GM19468 (cell line): ENCODE results near the gene EFCAB13.
"Not testable (repeated sequence)": the region's sequence is repeated elsewhere in the genome, so short reads cannot be mapped to it uniquely, and the experiment has no call there.

Source experiments
- ATAC-seq: cut with Tn5 transposase; IDR thresholded peaks from one replicate; pipeline ENCODE4 v1.9.1; 2021; ENCODE audit warnings: mild to moderate bottlenecking, moderate library complexity, moderate number of reproducible peaks; ENCODE audit not compliant: unreplicated experiment; ENCODE audit errors: extremely low read depth

EFCAB13 gene

GRCh38 chr17:47413872-47414271, 90.1 kb downstream of the EFCAB13 start:
- no peak for ATAC-seq

DNA sequence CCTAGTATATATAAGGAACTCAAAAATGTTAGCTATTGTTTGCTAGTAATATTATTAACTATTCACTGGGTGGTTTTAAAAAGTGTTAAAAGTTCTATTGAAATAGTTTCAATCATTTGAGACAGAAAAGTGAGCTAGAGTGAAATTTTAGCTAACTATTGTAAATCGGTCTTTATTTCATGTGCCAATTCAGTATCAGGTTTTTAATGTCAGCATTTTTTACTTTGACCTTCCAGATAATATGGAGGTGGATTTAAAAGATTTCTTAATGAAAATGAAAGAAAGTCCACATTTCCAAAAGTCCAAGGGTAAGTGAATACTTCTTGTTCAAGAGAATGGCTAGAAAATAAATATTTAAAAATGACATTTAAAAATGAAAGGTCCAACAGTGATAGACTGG, 90.9 kb downstream of the EFCAB13 start:
- no peak for ATAC-seq

DNA sequence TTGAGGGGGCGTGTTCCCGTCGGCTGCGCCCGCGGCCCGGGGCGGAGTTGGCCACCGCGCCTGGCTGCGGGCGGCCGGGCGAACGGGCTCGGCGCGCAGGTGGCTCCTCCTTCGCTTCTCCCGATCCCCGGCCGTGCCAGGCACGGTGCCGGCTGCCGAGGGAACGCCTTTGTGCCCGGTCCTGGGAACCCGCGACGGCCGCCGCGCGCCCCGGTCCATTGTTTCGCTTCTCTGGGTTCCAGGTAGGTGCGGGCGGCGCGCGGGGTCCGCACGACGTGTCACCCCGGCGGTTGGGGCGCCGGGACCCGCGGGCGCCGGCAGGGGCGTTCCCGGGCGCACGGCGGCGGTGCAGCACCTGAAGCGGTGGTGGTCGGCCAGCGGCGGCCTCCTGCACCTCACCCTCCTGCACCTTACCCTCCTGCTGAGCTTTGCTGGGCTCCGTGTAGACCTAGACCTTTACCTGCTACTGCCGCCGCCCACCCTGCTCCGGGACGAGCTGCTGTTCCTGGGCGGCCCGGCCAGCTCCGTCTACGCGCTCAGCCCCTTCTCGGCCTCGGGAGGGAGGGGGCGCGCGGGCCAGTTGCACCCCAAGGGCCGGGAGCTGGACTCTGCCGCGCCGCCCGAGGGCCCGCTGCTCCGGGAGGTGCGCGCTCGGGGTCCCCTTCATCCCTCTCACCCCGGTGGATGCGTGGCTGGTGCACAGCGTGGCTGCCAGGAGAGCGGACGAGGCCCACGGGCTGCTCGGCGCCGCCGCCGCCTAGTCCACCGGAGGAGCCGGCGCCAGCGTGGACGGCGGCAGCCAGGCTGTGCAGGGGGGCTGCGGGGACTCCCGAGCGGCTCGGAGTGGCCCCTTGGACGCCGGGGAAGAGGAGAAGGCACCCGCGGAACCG, 99.9 kb downstream of the EFCAB13 start:
- no peak for ATAC-seq

- not testable (repeated sequence) for ATAC-seq
These were observed 101.5 kb downstream of the EFCAB13 start for GRCh38 chr17:47425233-47425632.

DNA sequence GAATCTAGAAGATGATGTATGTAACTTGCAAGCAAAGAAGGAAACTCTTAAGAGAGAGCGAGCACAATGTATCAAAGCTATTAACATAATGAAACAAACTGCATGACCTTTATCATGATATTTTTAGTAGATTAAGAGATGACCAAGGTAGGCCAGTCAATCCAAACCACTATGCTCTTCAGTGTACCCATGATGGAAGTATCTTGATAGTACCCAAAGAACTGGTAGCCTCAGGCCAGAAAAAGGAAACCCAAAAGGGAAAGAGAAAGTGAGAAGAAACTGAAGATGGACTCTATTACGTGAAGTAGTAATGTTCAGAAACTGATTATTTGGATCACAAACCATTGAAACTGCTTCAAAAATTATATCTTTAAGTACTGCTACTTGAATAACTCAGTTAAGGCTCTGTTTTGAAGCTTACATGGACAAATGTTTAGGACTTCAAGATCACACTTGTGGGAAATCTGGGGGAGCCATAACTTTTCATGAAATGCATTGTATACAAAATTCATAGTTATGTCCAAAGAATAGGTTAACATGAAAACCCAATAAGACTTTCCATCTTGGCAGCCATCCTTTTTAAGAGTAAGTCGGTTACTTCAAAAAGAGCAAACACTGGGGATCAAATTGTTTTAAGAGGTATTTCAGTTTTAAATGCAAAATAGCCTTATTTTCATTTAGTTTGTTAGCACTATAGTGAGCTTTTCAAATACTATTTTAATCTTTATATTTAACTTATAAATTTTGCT, 102.3 kb downstream of the EFCAB13 start:
- not testable (repeated sequence) for ATAC-seq

GRCh38 chr17:47427985-47428384, 104.2 kb downstream of the EFCAB13 start:
- ATAC-seq = no peak

DNA sequence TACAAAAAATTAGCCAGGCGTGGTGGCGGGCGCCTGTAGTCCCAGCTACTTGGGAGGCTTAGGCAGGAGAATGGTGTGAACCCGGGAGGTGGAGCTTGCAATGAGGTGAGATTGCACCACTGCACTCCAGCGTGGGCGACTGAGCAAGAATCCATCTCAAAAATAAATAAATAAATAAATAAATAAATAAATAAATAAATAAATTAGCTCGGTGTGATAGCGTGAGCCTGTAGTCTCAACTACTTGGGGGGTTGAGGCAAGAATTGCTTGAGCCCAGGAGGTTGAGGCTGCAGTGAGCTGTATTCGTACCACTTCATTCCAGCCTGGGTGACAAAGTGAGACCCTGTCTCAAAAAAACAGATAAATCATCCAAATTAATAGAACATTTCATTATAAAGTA, 108.5 kb downstream of the EFCAB13 start:
- not testable (repeated sequence) for ATAC-seq

GRCh38 chr17:47465165-47465564, 141.4 kb downstream of the EFCAB13 start:
- ATAC-seq = no peak

DNA sequence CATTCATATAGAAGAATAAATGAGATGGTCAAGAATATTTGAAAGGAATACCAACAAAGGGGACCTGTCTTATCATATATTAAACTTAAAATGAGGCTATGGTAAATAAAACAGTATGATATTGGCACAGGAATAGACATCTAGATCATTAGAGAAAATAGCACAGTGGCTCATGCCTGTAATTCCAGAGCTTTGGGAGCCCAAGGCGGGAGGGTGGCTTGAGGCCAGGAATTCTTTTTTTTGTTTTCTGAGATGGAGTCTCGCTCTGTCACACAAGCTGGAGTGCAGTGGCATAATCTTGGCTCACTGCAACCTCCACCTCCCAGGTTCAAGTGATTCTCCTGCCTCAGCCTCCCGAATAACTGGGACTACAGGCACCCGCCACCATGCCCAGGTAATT, 143.2 kb downstream of the EFCAB13 start:
- ATAC-seq = not testable (repeated sequence)

DNA sequence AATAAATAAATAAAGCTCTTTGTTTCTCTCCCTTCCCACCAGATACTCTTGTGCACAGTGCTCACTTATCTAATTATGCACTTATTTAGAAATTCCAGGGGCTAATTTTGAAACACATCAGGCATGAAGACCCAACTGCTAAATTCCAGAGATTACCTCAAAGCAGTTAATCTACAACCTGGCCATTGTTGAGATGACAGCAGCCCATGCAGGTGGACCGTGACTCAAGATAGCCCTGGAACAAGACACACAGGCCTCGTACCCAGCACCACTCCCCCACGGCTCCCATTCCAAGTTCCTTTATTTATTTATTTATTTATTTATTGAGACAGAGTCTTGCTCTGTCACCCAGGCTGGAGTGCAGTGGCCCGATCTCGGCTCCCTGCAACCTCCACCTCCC, 147.1 kb downstream of the EFCAB13 start:
- ATAC-seq = no peak

DNA sequence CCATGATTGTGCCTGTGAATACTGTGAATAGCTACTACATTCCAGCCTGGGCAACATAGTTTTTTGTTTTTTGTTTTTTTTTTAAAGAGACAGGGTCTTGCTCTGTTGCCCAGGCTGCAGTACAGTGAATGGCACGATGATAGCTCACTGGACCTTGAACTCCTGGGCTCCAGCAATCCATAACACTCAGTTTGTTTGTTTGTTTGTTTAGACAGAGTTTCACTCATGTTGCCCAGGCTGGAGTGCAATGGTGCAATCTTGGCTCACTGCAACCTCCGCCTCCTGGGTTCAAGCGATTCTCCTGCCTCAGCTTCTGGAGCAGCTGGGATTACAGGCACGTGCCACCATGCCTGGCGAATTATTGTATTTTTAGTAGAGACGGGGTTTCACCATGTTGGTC, 148.3 kb downstream of the EFCAB13 start:
- not testable (repeated sequence) for ATAC-seq
